NCI-H69 (cell line): ENCODE data around the gene ACTRT1.

ENCODE experiments used
- DNase-seq: peaks from one replicate; lab custom pipeline; 2025; lab: John Stamatoyannopoulos, UW

The ACTRT1 gene

DNA sequence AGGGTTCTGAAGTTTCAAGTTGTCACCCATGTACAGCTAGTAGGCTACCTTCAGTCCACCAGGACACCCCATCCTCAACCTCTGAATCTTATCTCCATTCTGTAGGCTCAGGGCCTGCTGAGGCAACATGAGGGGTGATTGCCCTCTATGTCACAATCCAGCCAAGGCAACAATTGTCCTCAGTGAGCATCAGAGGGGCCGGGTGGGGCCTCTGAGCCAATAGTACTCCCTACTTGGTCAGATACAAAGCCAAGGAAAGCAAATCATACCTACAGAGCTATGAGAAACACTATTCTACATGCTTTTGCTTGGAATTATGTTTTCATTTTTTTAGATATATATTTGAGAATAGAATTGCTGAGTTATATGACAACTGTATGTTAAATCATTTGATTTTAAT, at the start of gene ACTRT1:
TSS of gene ACTRT1 (minus strand) at position 101 of the 400 bp plus-strand sequence. CDS start 197 bp downstream, outside the sequence.
- DNase-seq = no peak

- no peak for DNase-seq
Observed at GRCh38 chrX:128078545-128078944, 26.3 kb upstream of the ACTRT1 start.

- DNase-seq = no peak
Observed at GRCh38 chrX:128057421-128057820, 5.2 kb upstream of the ACTRT1 start.

- DNase-seq = no peak
Observed at GRCh38 chrX:128051526-128051925, 677 bp downstream of the ACTRT1 start.

- DNase-seq = no peak
Observed at GRCh38 chrX:128035318-128035717, 16.9 kb downstream of the ACTRT1 start.

- DNase-seq = no peak
Observed at GRCh38 chrX:128021566-128021965, 30.6 kb downstream of the ACTRT1 start.

DNA sequence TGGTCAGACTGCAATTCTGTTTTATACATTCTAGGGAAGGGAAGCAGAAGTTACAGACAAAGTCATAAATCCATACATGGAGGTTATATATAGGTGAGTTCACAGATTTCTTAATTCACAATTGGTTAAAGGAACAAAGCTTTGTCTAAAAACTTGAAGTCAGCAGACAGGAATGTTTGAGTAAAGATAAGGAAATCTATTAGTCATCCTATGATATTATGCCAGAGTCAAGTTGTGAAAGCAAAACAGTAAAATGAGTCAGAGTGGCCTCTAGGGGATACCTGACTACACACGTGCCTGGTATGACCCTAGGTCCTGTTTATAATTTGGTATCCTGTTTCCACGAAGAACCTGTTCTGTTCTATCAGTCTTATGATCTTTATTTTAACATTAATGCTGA, 31.5 kb downstream of the ACTRT1 start:
- no peak for DNase-seq

DNA sequence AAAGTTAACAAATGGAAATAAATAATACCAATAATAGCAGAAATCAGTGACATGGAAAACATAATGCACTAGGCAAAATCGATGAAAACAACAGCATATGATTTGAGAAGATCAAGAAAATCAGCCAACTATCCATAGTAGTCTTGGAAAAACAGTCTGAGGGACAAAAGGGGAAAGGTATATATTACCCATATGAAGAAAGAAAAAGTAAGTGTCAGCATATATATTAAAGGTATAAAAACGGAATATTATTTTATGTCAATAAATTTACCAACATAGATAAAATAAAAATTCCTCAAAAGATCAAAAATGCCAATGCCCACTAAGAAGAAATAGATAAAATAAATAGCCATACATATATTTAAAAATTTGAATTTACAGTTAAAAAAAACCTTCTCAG, 33.0 kb downstream of the ACTRT1 start:
- no peak for DNase-seq

DNA sequence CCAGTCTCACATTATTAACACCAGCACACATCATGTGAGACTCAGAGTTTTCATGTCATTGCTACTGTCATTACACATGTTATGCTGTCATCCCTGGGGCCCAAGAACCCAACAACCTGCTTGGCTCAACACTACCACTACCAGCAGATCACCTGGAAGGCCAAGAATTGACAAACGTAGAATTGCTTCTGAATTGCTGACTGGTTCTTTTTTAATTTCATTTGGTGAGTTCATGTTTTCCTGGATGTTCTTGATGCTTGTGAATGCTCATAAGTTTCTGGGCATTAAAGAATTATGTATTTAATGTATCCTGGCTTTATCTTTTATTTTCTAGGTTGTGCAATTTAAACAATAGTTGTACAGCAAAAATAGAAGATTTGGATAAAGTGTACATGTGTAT, 40.2 kb downstream of the ACTRT1 start:
- no peak for DNase-seq

- no peak for DNase-seq
Observed at GRCh38 chrX:128007882-128008281, 44.3 kb downstream of the ACTRT1 start.
